Heart left ventricle (tissue), 16 donors: ENCODE measurements around the gene SYP. TPM values are rescaled to one million over a fixed set of nuclear protein-coding genes. Genes with fewer than 3 reads are reported as not detected.

ENCODE experiments used
- ATAC-seq, 4 donors: fragments of 200-7000 bp; cut with Tn5 transposase; one replicate each; pipeline ENCODE4 v1.9.1; 2020 to 2022; ENCODE audit warnings: moderate library complexity in 4 of 4, mild to moderate bottlenecking in 3 of 4, moderate number of reproducible peaks in 1 of 4
- DNase-seq, 5 donors: peaks; one replicate each; pipeline ENCODE4 v3.0.0-alpha.2; 2020
- H3K27ac ChIP-seq, 12 donors: fragments of 200-600 bp; sonication (generic) in 4 of 12; one replicate each; pipeline versions ENCODE4 v1.5.0 to v1.8.0; 2016 to 2022; ENCODE audit warnings: mild to moderate bottlenecking in 2 of 12
- H3K27me3 ChIP-seq, 9 donors: fragments of 200-600 bp; sonication (generic) in 2 of 9; one replicate each; pipeline versions ENCODE4 v1.5.1 to v1.8.0; 2016 to 2022; ENCODE audit warnings: mild to moderate bottlenecking in 3 of 9
- H3K36me3 ChIP-seq, 9 donors: fragments of 200-600 bp; sonication (generic) in 2 of 9; one replicate each; pipeline versions ENCODE4 v1.5.0 to v1.8.0; 2018 to 2022; ENCODE audit warnings: mild to moderate bottlenecking in 2 of 9
- H3K4me1 ChIP-seq, 12 donors: fragments of 200-600 bp; sonication (generic) in 4 of 12; one replicate each; pipeline versions ENCODE4 v1.5.0 to v1.8.0; 2016 to 2022; ENCODE audit warnings: mild to moderate bottlenecking in 3 of 12
- H3K4me3 ChIP-seq, 12 donors: fragments of 200-600 bp; sonication (generic) in 4 of 12; one replicate each; pipeline versions ENCODE4 v1.5.0 to v1.8.0; 2017 to 2022; ENCODE audit warnings: mild to moderate bottlenecking in 9 of 12, moderate library complexity in 4 of 12
- H3K9me3 ChIP-seq, 12 donors: fragments of 200-600 bp; sonication (generic) in 4 of 12; one replicate each; pipeline versions ENCODE4 v1.5.0 to v1.8.0; 2016 to 2022; ENCODE audit warnings: mild to moderate bottlenecking in 1 of 12
- CTCF ChIP-seq, 12 donors: fragments of 200-600 bp; sonication (generic) in 4 of 12; IDR thresholded peaks; one replicate each; pipeline versions ENCODE4 v1.5.0 to v1.8.0; 2018 to 2022; ENCODE audit warnings: antibody characterized with exemption in 12 of 12, mild to moderate bottlenecking in 5 of 12
- POLR2A ChIP-seq, 2 donors: fragments of 450-650 bp; IDR thresholded peaks; one replicate each; pipeline ENCODE4 v1.6.1; 2017; ENCODE audit warnings: antibody characterized with exemption in 2 of 2, mild to moderate bottlenecking in 2 of 2, moderate library complexity in 2 of 2
- WGBS, 4 donors: extraction: QIAGEN DNeasy Blood & Tissue Kit in 2 of 4; methylation state at CpG; one replicate each; pipeline versions ENCODE4 v1.1.5 to v1.1.7; 2013 to 2018; 5-methylcytosine and 5-hydroxymethylcytosine counted together
- intact Hi-C, 10 donors: fragments of 100-400 bp; cut with DNase I; formaldehyde crosslinking; loops; one replicate each; pipeline versions ENCODE4 v1.11.1 to v1.14.2; 2022
- polyA plus RNA-seq, 2 donors: library from polyadenylated mRNA; stranded (reverse); fragments of 200-250 nt; gene quantifications; one replicate each; pipeline ENCODE4 v1.2.3, GENCODE V29; 2013
- total RNA-seq, 9 donors: library from RNA; depleted of rRNA in 2 of 9; stranded (reverse); fragments of >200 nt in 2 of 9; fragmentation: NEBNext Ultra II Directional in 3 of 9; extraction: Animal tissue kit (Norgen Biotek cat#: 25700) in 3 of 9; gene quantifications; one replicate each; pipeline versions ENCODE4 v1.1.0 to v1.2.4, GENCODE V29; 2016 to 2023
- donor health status: ischemic (EF 13 %, LVEDD 7.1; RV severe dilation, severe dysfunction).
- donor health status: healthy with polysubstance abuse.
- donor health status: DM: no; HTN: yes; CAD: no.
- donor health status: DM: no; HTN: no; CAD: no.
- donor health status: ischemic (EF 25% LVEDD 6.9; RV normal size, moderate dysfunction).
- donor health status: ischemic (EF 25% LVEDD 5.7; RV mildly dilated, moderate dysfunction).
- donor health status: healthy.
- donor health status: DM: yes; HTN: yes; CAD: no.
- donor health status: ischemic (EF 35%, LVEDD 5.7; RV mildly dilated, moderate dysfunction).
- donor health status: nonischemic (EF 11% LVEDD 7.7; RV severe dilation, severe dysfunction).
- donor health status: DM: yes; HTN: yes; CAD: no.
- donor health status: PGD.
- donor health status: ischemic (EF 29% LVEDD 5.4; RV normal size, mild dysfunction).
- donor health status: nonischemic (EF 23%, LVEDD 6.1; RV moderate dilation, normal function).

The SYP gene
- total and polyA plus RNA-seq, 11 donors = 0.49 to 3.7 (median 1.3) TPM

- H3K27me3 ChIP-seq = no peaks in the 10 kb centered on the region
- no peak overlapping the region for H3K4me3 ChIP-seq
- H3K36me3 ChIP-seq = peaks cover 0 to 8% (median 0%) of the 10 kb centered on the region in 9 donors
- no peaks in the 10 kb centered on the region for H3K4me1 ChIP-seq
- TF ChIP-seq POLR2A (IDR thresholded peaks at IDR 0.05) (no peak), CTCF (IDR thresholded peaks at IDR 0.05) (no peak)
- WGBS, 4 donors = 75 to 89% (median 86%) methylated on average over 4 of the region's 4 CpGs
- DNase-seq (no peak), ATAC-seq (no peak)
- intact Hi-C loops = loop anchor here in 1 of 10 donors (10.0 kb wide), 1 partner anchor 615 kb away; no protein-coding TSS in a partner anchor
- no peak overlapping the region for H3K27ac ChIP-seq
- peaks cover 0 to 30% (median 0%) of the 10 kb centered on the region in 12 donors for H3K9me3 ChIP-seq
Measured at GRCh38 chrX:49139713-49140112, 60.3 kb downstream of the SYP start.

Other genes with a start within 250 kb of the SYP start
- 10 to 100 TPM; 17.6 to 31.1 (median 24.6) TPM for gene OTUD5, start 242.6 kb downstream of the SYP start, total RNA-seq
- gene OTUD5, start 242.6 kb downstream of the SYP start, polyA plus RNA-seq = 10 to 100 TPM; 17.2 to 32.7 TPM
- 1 to 10 TPM in 3 of 9 donors, under 1 TPM in 6; 0.09 to 1.5 (median 0.50) TPM for gene KCND1, start 228.3 kb downstream of the SYP start, total RNA-seq
- gene KCND1, start 228.3 kb downstream of the SYP start, polyA plus RNA-seq = under 1 TPM; 0.19 to 0.29 TPM
- gene GRIPAP1, start 197.9 kb downstream of the SYP start, total RNA-seq = 10 to 100 TPM; 11.4 to 41.6 (median 18.9) TPM
- gene GRIPAP1, start 197.9 kb downstream of the SYP start, polyA plus RNA-seq = 10 to 100 TPM; 20.2 to 20.4 TPM
- 10 to 100 TPM; 14.9 to 61.2 (median 23.6) TPM for gene TFE3, start 156.8 kb downstream of the SYP start, total RNA-seq
- gene TFE3, start 156.8 kb downstream of the SYP start, polyA plus RNA-seq = 10 to 100 TPM; 12.1 to 57.8 TPM
- 1 to 10 TPM in 6 of 9 donors, under 1 TPM in 3; 0.48 to 3.3 (median 1.1) TPM for gene CCDC120, start 141.2 kb downstream of the SYP start, total RNA-seq
- gene CCDC120, start 141.2 kb downstream of the SYP start, polyA plus RNA-seq = under 1 TPM; 0.95 to 0.97 TPM
- 10 to 100 TPM in 5 of 9 donors, 1 to 10 TPM in 4; 8.0 to 24.0 (median 10.9) TPM for gene PRAF2, start 126.2 kb downstream of the SYP start, total RNA-seq
- gene PRAF2, start 126.2 kb downstream of the SYP start, polyA plus RNA-seq = 10 to 100 TPM; 18.7 to 20.7 TPM
- 10 to 100 TPM; 49.2 to 98.5 (median 68.5) TPM for gene WDR45, start 120.3 kb downstream of the SYP start, total RNA-seq
- 10 to 100 TPM; 65.1 to 89.9 TPM for gene WDR45, start 120.3 kb downstream of the SYP start, polyA plus RNA-seq
- 10 to 100 TPM; 17.5 to 30.9 (median 19.4) TPM for gene GPKOW, start 76.5 kb downstream of the SYP start, total RNA-seq
- gene GPKOW, start 76.5 kb downstream of the SYP start, polyA plus RNA-seq = 10 to 100 TPM in 1 of 2 donors, 1 to 10 TPM in 1; 8.9 to 29.5 TPM
- 1 to 10 TPM; 2.6 to 7.1 (median 3.3) TPM for gene MAGIX, start 37.4 kb downstream of the SYP start, total RNA-seq
- 1 to 10 TPM; 2.9 to 6.7 TPM for gene MAGIX, start 37.4 kb downstream of the SYP start, polyA plus RNA-seq
- gene PLP2, start 28.3 kb downstream of the SYP start, total RNA-seq = 100 to 1,000 TPM in 3 of 9 donors, 10 to 100 TPM in 6; 22.4 to 155 (median 50.4) TPM
- gene PLP2, start 28.3 kb downstream of the SYP start, polyA plus RNA-seq = 100 to 1,000 TPM in 1 of 2 donors, 10 to 100 TPM in 1; 63.0 to 373 TPM
- 10 to 100 TPM in 2 of 9 donors, 1 to 10 TPM in 7; 6.6 to 12.7 (median 9.3) TPM for gene PRICKLE3, start 13.8 kb downstream of the SYP start, total RNA-seq
- gene PRICKLE3, start 13.8 kb downstream of the SYP start, polyA plus RNA-seq = 10 to 100 TPM in 1 of 2 donors, 1 to 10 TPM in 1; 6.5 to 13.2 TPM
- gene CACNA1F, start 33.1 kb upstream of the SYP start, total RNA-seq = under 1 TPM in 6 of 9 donors, not detected in 3; 0.06 to 0.37 (median 0.09) TPM
- gene CACNA1F, start 33.1 kb upstream of the SYP start, polyA plus RNA-seq = under 1 TPM; 0.04 TPM
- gene CCDC22, start 35.3 kb upstream of the SYP start, total RNA-seq = 10 to 100 TPM in 8 of 9 donors, 1 to 10 TPM in 1; 9.6 to 13.4 (median 10.9) TPM
- gene CCDC22, start 35.3 kb upstream of the SYP start, polyA plus RNA-seq = 10 to 100 TPM in 1 of 2 donors, 1 to 10 TPM in 1; 6.5 to 14.9 TPM
- 1 to 10 TPM in 1 of 9 donors, not detected in 8; 1.4 TPM for gene FOXP3, start 64.5 kb upstream of the SYP start, total RNA-seq
- under 1 TPM in 1 of 2 donors, not detected in 1; 0.11 TPM for gene FOXP3, start 64.5 kb upstream of the SYP start, polyA plus RNA-seq
- gene PPP1R3F, start 69.6 kb upstream of the SYP start, total RNA-seq = 10 to 100 TPM; 14.4 to 28.4 (median 22.6) TPM
- 10 to 100 TPM; 13.9 to 31.7 TPM for gene PPP1R3F, start 69.6 kb upstream of the SYP start, polyA plus RNA-seq
- gene GAGE10, start 103.5 kb upstream of the SYP start, total RNA-seq = not detected
- not detected for gene GAGE10, start 103.5 kb upstream of the SYP start, polyA plus RNA-seq
- not detected for gene GAGE12J, start 121.8 kb upstream of the SYP start, total RNA-seq
- gene GAGE12J, start 121.8 kb upstream of the SYP start, polyA plus RNA-seq = not detected
- not detected for gene GAGE13, start 131.4 kb upstream of the SYP start, total RNA-seq
- not detected for gene GAGE13, start 131.4 kb upstream of the SYP start, polyA plus RNA-seq